ENCODE data around the gene LARGE1. TPM values are rescaled to one million over a fixed set of nuclear protein-coding genes. Genes with fewer than 3 reads are reported as not detected.

Gene LARGE1
- total and polyA plus RNA-seq, 2 of the 4 experiments (the other 2 are of a cell fraction): 6.2 to 12.4 TPM

GRCh38 chr22:33520904-33521780 lies 399.1 kb downstream of the LARGE1 start (continued):
- TF ChIP-seq, protein P1, sequence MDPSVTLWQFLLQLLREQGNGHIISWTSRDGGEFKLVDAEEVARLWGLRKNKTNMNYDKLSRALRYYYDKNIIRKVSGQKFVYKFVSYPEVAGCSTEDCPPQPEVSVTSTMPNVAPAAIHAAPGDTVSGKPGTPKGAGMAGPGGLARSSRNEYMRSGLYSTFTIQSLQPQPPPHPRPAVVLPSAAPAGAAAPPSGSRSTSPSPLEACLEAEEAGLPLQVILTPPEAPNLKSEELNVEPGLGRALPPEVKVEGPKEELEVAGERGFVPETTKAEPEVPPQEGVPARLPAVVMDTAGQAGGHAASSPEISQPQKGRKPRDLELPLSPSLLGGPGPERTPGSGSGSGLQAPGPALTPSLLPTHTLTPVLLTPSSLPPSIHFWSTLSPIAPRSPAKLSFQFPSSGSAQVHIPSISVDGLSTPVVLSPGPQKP (IDR thresholded peaks at IDR 0.05; ENCODE audit: borderline replicate concordance, low read depth, low read length): no peak

Measured in IMR-90 (cell line).